Subcutaneous abdominal adipose tissue (tissue), 5 donors: ENCODE data around the gene PDGFRA.

Experiments used
- H3K27ac ChIP-seq: one replicate; pipeline ENCODE4 v1.7.0; 2013; ENCODE audit warnings: low read depth, mild to moderate bottlenecking, inconsistent platforms, low read length, moderate library complexity
- H3K27me3 ChIP-seq, 5 donors: one replicate each; pipeline ENCODE4 v1.7.0; 2013; ENCODE audit warnings: low read length in 5 of 5, inconsistent platforms in 1 of 5; ENCODE audit not compliant: control insufficient read depth in 5 of 5, insufficient read depth in 4 of 5
- H3K36me3 ChIP-seq, 5 donors: one replicate each; pipeline ENCODE4 v1.7.0; 2013; ENCODE audit warnings: low read length in 5 of 5; ENCODE audit not compliant: control insufficient read depth in 5 of 5, insufficient read depth in 5 of 5
- H3K4me1 ChIP-seq, 5 donors: one replicate each; pipeline ENCODE4 v1.7.0; 2013; ENCODE audit warnings: low read length in 5 of 5, mild to moderate bottlenecking in 3 of 5, moderate library complexity in 1 of 5; ENCODE audit not compliant: control insufficient read depth in 5 of 5, insufficient read depth in 5 of 5
- H3K4me3 ChIP-seq, 5 donors: one replicate each; pipeline ENCODE4 v1.7.0; 2013; ENCODE audit warnings: low read length in 5 of 5, low read depth in 1 of 5
- H3K9ac ChIP-seq, 5 donors: one replicate each; pipeline ENCODE4 v1.7.0; 2013; ENCODE audit warnings: low read length in 5 of 5, mild to moderate bottlenecking in 4 of 5, moderate library complexity in 3 of 5
- H3K9me3 ChIP-seq, 5 donors: one replicate each; pipeline ENCODE4 v1.7.0; 2013; ENCODE audit warnings: low read length in 5 of 5; ENCODE audit not compliant: control insufficient read depth in 5 of 5
- donor health status: healthy.
- donor health status: healthy.
- donor health status: healthy.
- donor health status: healthy.
- donor health status: healthy.

PDGFRA gene

GRCh38 chr4:54254116-54254914 lies 25.2 kb downstream of the PDGFRA start:
- Histone ChIP-seq H3K4me3 (no peak overlapping the region), H3K36me3 (no peaks in the 10 kb centered on the region), H3K27ac (no peak overlapping the region), H3K27me3 (no peaks in the 10 kb centered on the region), H3K4me1 (no peaks in the 10 kb centered on the region), H3K9me3 (peaks cover 0 to 6% (median 0%) of the 10 kb centered on the region in 5 donors), H3K9ac (no peak overlapping the region)

- Histone ChIP-seq H3K27ac (no peak overlapping the region), H3K36me3 (no peaks in the 10 kb centered on the region), H3K9me3 (peaks cover 0 to 6% (median 0%) of the 10 kb centered on the region in 5 donors), H3K4me3 (no peak overlapping the region), H3K4me1 (no peaks in the 10 kb centered on the region), H3K9ac (no peak overlapping the region), H3K27me3 (no peaks in the 10 kb centered on the region)
These were observed 25.8 kb downstream of the PDGFRA start for GRCh38 chr4:54254915-54255246.

DNA sequence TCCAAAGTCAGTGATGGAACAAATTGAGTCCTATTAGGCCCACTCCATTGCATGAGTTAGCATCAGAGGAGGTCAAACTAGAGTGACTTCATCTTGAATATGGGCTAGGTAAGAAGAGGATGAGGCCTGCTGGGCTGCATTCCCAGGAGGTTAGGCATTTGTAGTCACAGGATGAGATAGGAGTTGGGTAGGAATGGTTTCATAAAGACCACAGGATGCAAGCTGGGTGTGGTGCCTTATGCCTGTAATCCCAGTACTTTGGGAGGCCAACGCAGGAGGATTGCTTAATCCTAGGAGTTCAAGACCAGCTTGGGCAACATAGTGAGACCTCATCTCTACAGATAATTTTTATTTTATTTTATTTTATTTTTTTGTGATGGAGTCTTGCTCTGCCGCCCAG lies 26.8 kb downstream of the PDGFRA start:
- Histone ChIP-seq H3K4me3 (no peak overlapping the region), H3K27ac (no peak overlapping the region), H3K9ac (no peak overlapping the region), H3K9me3 (peaks cover 0 to 6% (median 0%) of the 10 kb centered on the region in 5 donors), H3K4me1 (no peaks in the 10 kb centered on the region), H3K27me3 (no peaks in the 10 kb centered on the region), H3K36me3 (no peaks in the 10 kb centered on the region)

GRCh38 chr4:54256491-54257486 lies 27.7 kb downstream of the PDGFRA start:
- peaks cover 0 to 1% (median 0%) of the 10 kb centered on the region in 5 donors for H3K9me3 ChIP-seq
- H3K36me3 ChIP-seq, result no peaks in the 10 kb centered on the region
- no peak overlapping the region for H3K4me3 ChIP-seq
- H3K9ac ChIP-seq, result no peak overlapping the region
- no peak overlapping the region for H3K27ac ChIP-seq
- H3K4me1 ChIP-seq, result no peaks in the 10 kb centered on the region
- no peaks in the 10 kb centered on the region for H3K27me3 ChIP-seq

DNA sequence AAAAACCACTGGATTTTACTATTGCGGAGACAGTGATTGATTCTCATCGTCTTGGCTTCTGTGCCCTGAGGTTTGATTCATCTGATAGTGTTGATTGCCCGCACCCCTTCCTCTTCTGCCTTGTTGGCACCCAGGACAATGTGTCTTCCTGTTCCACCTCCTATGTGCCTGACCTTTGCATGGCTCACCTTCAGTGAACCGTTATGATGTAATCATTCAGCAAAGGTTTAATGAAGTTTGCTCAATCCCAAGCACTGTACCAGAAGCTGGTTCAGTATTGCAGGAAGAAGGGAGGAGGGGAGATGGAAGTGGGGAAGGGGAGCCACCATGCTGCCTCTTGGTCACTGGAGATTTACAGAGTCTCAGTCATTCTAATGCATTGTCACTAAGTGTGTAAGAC lies 36.3 kb downstream of the PDGFRA start:
- H3K27ac ChIP-seq, result no peak overlapping the region
- no peaks in the 10 kb centered on the region for H3K4me1 ChIP-seq
- no peak overlapping the region for H3K4me3 ChIP-seq
- no peaks in the 10 kb centered on the region for H3K9me3 ChIP-seq
- H3K36me3 ChIP-seq, result peaks cover 0 to 4% (median 0%) of the 10 kb centered on the region in 5 donors
- no peaks in the 10 kb centered on the region for H3K27me3 ChIP-seq
- no peak overlapping the region for H3K9ac ChIP-seq

- H3K4me1 ChIP-seq, result no peaks in the 10 kb centered on the region
These were observed 39.1 kb downstream of the PDGFRA start for GRCh38 chr4:54268151-54268550.

GRCh38 chr4:54271464-54271863 lies 42.4 kb downstream of the PDGFRA start:
- H3K9ac ChIP-seq, result no peak overlapping the region
- no peaks in the 10 kb centered on the region for H3K9me3 ChIP-seq
- peaks cover 0 to 2% (median under 1%) of the 10 kb centered on the region in 5 donors for H3K4me1 ChIP-seq
- H3K27ac ChIP-seq, result no peak overlapping the region
- no peak overlapping the region for H3K4me3 ChIP-seq
- peaks cover 0 to 7% (median 3%) of the 10 kb centered on the region in 5 donors for H3K36me3 ChIP-seq
- H3K27me3 ChIP-seq, result peaks cover 0 to 7% (median 0%) of the 10 kb centered on the region in 5 donors

More at GRCh38 chr4:54268151-54268550, 39.1 kb downstream of the PDGFRA start:
- H3K27me3 ChIP-seq, result no peaks in the 10 kb centered on the region
- H3K27ac ChIP-seq, result no peak overlapping the region
- peaks cover 0 to 4% (median 3%) of the 10 kb centered on the region in 5 donors for H3K36me3 ChIP-seq
- H3K9ac ChIP-seq, result no peak overlapping the region
- no peaks in the 10 kb centered on the region for H3K9me3 ChIP-seq
- H3K4me3 ChIP-seq, result no peak overlapping the region

GRCh38 chr4:54272051-54272450 lies 43.0 kb downstream of the PDGFRA start:
- Histone ChIP-seq H3K27ac (no peak overlapping the region), H3K9ac (no peak overlapping the region), H3K36me3 (peaks cover 0 to 6% (median 3%) of the 10 kb centered on the region in 5 donors), H3K27me3 (peaks cover 0 to 7% (median 0%) of the 10 kb centered on the region in 5 donors), H3K4me1 (peaks cover 2 to 8% (median 4%) of the 10 kb centered on the region in 5 donors), H3K9me3 (no peaks in the 10 kb centered on the region), H3K4me3 (no peak overlapping the region)

DNA sequence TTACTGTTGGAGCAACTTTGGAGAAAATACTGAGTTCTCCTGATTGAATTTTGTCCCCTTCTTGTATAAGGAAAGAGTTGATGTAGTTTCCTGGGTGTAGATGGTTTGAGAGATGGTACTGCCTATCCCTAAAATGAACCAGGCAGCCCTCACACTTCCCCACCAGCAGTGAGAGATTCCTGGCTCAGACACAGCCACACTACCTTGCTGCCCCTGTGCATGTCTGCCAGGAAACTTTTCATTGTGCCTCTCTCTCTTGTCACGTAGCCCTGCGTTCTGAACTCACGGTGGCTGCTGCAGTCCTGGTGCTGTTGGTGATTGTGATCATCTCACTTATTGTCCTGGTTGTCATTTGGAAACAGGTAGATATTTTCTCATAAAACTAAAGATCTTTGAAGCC lies 45.2 kb downstream of the PDGFRA start:
- H3K27me3 ChIP-seq, result peaks cover 0 to 7% (median 0%) of the 10 kb centered on the region in 5 donors

More for the DNA sequence above, 45.2 kb downstream of the PDGFRA start:
- Histone ChIP-seq H3K36me3 (peaks cover 0 to 11% (median 3%) of the 10 kb centered on the region in 5 donors), H3K4me3 (no peak overlapping the region), H3K9me3 (no peaks in the 10 kb centered on the region), H3K4me1 (peaks cover 2 to 13% (median 8%) of the 10 kb centered on the region in 5 donors), H3K9ac (no peak overlapping the region), H3K27ac (no peak overlapping the region)
